Left cardiac atrium (tissue), 4 donors: Measurements from ENCODE around the gene KAT8. TPM values are rescaled to one million over a fixed set of nuclear protein-coding genes. Genes with fewer than 3 reads are reported as not detected.
"Not testable (repeated sequence)": the region's sequence is repeated elsewhere in the genome, so short reads cannot be mapped to it uniquely, and the experiment has no call there.

Experiments used
- ATAC-seq, 2 donors: fragments of 200-7000 bp; cut with Tn5 transposase; one replicate each; pipeline ENCODE4 v1.9.1; 2020; ENCODE audit warnings: mild to moderate bottlenecking in 2 of 2, moderate library complexity in 2 of 2
- DNase-seq: peaks from one replicate; pipeline ENCODE4 v3.0.0-alpha.2; 2020
- intact Hi-C, 2 donors: fragments of 100-400 bp; cut with DNase I; formaldehyde crosslinking; loops; one replicate each; pipeline versions ENCODE4 v1.14.1 to v1.15.1; 2022 to 2023
- total RNA-seq, 2 donors: library from RNA; stranded (reverse); fragmentation: NEBNext Ultra II Directional; extraction: Animal tissue kit (Norgen Biotek cat#: 25700); gene quantifications; one replicate each; pipeline ENCODE4 v1.2.1, GENCODE V29; 2021
- donor health status: DM: no; HTN: yes; CAD: no.
- donor health status: DM: no; HTN: yes; CAD: no; lungs with severe emphysema.
- donor health status: DM: yes; HTN: yes; CAD: no.
- donor health status: Dilated cardiomyopathy.

The KAT8 gene
- total RNA-seq, 2 donors from 2014 or later = 57.3 to 74.1 TPM

DNA sequence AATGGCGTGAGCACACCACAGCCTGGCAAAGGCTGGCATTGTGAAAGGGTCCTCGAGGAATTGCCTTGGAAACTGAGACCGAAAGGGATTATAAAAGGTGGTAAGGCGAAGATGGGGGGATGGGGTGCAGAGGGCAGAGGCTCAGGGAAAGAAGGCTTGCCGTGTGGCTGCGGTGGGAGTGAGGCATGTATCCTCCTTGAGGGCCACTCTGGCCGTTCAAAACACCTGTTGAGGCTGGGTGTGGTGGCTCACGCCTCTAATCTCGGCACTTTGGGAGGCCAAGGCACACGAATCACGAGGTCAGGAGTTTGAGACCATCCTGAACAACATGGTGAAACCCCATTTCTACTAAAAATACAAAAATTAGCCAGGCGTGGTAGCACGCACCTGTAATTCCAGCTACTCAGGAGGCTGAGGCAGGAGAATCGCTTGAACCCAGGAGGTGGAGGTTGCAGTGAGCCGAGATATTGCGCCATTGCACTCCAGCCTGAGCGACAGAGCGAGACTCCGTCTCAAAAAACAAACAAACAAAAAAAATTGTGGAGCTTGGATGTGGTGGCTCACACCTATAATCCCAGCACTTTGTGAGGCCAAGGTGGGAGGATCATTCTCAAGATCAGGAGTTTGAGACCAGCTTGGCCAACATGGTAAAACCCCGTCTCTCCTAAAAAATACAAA is 19.5 kb downstream of the KAT8 start:
- intact Hi-C loops, ATAC-seq: not testable (repeated sequence)

DNA sequence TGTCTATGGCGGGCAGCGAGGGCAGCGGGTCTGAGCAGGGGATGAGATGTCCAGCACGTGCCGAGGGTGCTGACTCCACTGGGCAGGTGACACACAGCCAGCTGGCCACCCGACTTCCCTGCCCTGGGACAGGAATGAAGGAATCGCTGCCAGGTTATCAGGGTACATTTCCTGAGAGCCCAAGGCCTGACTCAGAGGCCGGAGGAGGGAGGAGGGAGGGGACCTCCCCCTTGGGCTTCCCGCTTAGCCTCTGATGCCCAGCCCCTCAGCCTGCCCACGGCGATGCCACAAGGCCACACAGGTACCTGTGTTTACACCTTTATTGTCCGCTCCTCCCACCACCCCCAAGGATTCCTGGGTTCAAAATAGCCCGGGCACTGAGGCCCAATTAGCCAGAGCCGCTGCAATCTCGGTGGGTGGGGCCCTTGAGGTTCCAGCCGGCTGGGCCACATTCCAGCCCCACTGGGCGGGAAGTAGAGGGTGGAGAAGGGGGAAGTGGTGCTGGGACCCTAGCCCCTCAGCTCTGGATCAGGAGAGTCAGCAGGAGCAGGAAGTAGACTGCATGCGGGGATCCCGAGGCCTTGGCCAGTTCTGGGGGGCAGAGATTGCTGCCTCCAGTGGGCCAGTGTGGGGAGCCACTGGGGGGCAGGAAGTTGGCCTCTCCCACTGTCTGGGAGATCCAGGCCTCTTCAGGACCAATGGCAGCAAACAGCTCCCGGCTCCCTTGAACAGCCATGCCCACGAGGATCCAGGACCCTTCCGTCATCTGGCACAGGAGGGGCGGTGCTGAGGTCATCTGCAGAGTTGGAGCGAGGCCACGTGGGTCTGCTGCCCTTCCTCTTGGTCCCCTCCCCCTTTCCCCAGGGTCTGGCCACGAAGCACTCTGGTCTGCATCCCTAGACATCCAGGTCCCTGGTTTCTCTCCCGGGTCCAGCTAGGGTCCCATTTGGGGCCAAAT is 21.4 kb downstream of the KAT8 start:
- peak in 1 of 2 donors; percentile 9 for ATAC-seq
- peak; percentile 68 for DNase-seq
- intact Hi-C loops = no loop called here

More for the DNA sequence above, 19.5 kb downstream of the KAT8 start:
- not testable (repeated sequence) for DNase-seq

DNA sequence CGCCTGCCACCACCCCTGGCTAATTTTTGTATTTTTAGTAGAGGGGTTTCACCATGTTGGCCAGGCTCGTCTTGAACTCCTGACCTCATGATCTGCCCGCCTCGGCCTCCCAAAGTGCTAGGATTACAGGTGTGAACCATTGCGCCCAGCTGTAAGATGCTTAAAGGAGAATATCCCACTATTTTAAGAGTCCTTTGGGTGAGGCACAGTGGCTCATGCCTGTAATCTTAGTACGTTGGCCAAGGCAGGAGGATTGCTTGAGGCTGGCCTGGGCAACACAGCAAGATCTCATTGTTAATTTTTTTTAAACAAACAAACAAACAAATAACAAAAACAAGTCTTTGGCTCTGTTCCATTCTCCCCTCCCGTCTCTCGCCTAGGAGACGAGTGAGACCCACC is 23.6 kb downstream of the KAT8 start:
- intact Hi-C loops = loop anchor here in 1 of 2 donors (5.0 kb wide), 2 partner anchors 34 to 154 kb away; partner anchors contain the start of genes BCKDK and HSD3B7
- not testable (repeated sequence) for DNase-seq

DNA sequence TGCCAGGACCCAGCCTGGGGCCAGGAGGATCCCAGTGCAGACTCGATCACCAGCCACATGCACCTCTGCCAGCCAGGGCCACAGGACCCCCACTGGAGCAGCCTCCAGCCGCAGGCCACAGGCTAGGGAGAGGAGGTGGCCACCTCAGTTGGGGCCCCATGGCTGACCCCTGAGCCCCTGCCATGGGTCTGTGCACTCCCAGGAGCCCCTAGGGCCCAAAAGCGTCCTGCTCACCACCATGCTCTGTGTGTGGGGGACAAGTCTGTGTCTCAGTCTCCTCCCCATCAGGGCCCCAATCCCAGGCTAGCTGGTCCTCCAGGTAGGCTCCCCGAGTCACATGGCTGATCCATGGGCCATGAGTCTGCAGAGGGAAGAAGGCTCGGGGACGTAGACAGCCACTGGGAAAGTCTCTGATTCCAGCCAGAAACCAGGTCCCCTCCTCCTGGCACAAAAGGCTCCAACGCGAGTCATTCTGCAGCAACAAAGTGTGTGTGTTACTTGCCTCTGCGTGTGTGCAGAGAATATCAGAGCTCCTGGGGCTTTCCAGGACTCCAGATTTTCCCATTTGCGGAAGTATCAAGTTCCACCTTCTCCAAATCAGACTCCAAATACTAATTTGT is 24.1 kb downstream of the KAT8 start:
- intact Hi-C loops = loop anchor here in 1 of 2 donors (1.0 to 5.0 kb wide), 3 partner anchors 23 to 154 kb away; partner anchors contain the start of genes BCKDK and HSD3B7
- peak; percentile 1 to 2 for ATAC-seq
- DNase-seq = no peak

More for the DNA sequence above, 23.6 kb downstream of the KAT8 start:
- not testable (repeated sequence) for ATAC-seq

DNA sequence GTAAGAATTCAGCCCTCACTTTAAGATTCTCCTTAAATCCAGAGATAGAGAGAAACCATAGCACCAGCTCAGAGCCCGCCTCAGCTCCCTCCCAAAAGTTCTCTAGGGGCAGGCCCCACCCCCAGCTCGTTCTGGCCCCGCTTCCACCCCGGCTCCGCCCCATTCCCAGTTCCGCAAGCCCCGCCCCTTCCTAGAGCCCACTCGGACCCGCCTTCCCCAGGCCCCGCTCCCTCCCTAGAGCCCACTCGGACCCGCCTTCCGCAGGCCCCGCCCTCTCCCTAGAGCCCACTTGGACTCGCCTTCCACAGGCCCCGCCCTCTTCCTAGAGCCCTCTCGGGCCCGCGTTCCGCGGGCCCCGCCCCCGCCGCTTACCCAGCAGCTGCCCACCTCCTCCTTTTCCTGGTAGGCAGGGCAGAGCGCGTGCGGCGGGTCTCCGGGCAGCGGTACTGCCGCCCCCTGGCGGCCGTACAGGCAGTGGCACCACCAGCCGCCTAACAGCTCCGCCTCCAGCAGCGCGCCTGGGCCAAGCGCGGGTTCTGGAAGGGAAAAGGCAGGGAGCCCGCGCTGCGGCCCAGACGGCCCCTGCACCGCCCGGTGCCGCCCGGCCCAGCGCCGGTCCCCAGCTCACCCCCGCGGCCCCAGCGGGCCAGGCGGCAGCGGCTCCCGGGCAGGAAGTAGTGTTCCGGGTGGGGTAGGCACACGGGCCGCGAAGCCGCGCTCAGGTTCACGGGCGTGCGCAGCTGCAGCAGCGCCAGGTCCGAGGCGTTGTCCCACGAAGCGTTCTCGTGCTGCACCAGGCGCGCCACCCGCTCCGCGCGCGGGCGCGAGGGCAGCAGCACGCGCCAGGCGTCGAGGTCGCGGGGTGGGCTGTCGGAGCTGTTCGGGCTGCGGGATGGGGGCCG is 24.9 kb downstream of the KAT8 start:
- intact Hi-C loops = loop anchor here in 1 of 2 donors (1.0 to 5.0 kb wide), 3 partner anchors 24 to 155 kb away; partner anchors contain the start of genes BCKDK and HSD3B7
- ATAC-seq (peak; percentile 97 to 98), DNase-seq (peak; percentile 99)

DNA sequence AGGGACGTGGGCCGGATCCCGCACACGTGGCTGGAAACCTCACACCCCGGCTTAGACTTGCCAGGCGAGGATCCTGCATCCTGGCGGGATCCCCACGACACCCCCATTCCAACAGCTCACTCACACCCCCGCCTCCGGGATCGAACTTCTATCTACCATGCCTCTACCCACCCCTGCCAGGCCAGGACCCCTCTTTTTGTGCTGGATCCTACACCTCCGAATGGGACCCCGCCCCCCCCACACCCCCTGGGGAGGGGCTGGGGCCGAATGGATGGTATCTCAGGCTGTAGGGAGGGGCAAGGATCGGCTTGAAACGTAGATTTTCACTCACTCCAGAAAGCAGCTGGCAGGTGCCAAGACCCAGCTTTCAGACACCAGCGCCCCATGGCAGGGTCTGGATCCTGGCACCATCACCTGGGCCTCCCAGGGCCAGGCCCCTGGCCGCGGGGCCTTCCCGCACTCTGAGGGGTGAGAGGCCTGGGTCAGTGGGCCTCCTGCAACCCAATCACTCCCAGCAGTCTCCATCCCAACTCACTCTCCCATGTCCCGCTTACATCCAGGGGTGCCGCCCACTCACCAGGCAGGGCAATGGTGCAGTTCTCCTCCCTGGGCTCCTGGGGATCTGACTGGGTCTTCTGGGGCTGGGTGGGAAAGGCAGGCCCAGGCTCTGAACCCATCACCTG is 25.7 kb downstream of the KAT8 start:
- ATAC-seq (no peak), DNase-seq (no peak)
- intact Hi-C loops = loop anchor here in 1 of 2 donors (5.0 kb wide), 2 partner anchors 36 to 156 kb away; partner anchors contain the start of genes BCKDK and HSD3B7

DNA sequence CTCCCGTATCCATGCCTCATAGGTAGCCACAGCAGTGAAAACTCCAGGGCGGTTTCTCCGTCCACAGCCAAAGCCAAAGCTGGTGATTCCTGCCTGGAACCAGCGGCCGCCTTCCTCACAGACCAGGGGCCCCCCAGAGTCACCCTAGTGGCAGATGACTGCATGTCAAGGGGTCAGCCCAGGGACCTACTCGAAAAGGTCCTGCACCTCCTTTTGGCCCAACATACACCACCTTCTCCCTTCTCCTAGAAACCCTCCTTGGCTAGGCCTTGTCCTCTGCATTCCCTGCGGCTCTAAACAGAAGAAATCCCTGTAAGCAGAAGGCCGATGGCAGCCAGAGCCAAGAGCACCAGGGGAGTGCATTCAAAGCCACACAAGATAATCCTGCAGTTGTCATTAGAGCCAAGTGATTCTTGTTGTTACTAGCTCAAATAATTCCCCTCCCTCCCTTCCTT is 26.3 kb downstream of the KAT8 start:
- intact Hi-C loops = loop anchor here in 1 of 2 donors (5.0 kb wide), 2 partner anchors 36 to 156 kb away; partner anchors contain the start of genes BCKDK and HSD3B7
- ATAC-seq = no peak

DNA sequence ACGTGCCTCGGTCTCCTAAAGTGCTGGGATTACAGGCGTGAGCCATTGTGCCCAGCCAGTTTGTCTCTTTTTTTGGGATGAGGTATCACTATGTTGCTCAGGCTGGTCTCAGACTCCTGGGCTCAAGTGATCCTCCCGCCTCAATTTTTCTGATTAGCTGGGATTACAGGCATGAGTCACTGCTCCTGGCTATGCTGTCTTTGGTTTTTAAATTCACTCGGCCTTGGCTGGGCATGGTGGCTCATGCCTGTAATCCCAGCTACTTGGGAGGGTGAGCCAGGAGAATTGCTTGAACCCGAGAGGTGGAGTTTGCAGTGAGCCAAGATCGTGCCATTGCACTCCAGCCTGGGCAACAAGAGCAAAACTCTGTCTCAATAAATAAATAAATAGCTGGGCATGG is 27.0 kb downstream of the KAT8 start:
- DNase-seq, ATAC-seq: not testable (repeated sequence)
- intact Hi-C loops = loop anchor here in 1 of 2 donors (5.0 kb wide), 2 partner anchors 37 to 157 kb away; partner anchors contain the start of genes BCKDK and HSD3B7

More for the DNA sequence above, 26.3 kb downstream of the KAT8 start:
- no peak for DNase-seq

DNA sequence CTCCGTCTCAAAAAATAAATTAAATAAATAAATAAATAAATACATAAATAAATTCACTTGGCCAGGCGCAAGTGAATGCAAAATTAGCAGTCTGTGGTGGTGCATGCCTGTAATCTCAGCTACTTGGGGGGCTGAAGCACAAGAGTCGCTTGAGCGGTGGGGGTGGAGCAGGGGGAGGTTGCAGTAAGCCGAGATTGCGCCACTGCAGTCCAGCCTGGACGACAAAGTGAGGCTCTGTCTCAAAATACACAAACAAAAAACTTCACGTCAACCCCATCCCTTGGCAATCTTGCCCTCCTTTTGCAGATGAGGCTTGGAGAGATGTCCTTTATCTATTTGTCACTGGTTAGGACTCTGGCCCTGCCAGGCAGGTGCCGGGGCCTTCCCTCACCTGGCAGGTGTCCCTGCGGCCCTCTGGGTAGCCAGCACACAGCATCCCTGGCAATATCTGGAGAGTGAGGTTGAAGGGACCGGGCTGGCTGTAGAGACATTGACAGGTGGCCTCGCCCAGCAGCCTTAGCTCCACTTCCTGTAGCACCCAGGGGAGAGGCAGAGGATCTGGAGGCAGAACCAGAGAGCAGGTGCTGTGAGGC is 28.0 kb downstream of the KAT8 start:
- ATAC-seq (no peak), DNase-seq (no peak)
- intact Hi-C loops = no loop called here

DNA sequence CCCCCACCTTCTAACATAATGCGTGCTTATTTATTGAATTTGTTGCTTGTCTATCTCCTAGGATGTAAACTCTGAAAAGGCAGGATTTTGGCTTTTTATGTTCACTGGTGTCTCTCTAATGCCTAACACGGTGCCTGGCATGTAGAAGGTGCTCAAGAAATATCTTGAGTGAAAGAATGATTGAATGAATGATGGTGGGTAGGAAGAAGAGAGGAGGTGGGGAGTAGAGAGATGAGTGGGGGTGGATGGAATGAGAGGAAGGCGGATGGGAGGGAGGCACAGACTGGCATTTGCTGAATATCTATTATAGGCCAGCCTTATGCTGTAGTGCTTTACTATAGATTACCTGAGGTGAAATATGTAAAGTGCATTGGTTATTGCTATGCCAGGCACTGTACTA is 30.1 kb downstream of the KAT8 start:
- intact Hi-C loops = no loop called here
- DNase-seq (no peak), ATAC-seq (no peak)

DNA sequence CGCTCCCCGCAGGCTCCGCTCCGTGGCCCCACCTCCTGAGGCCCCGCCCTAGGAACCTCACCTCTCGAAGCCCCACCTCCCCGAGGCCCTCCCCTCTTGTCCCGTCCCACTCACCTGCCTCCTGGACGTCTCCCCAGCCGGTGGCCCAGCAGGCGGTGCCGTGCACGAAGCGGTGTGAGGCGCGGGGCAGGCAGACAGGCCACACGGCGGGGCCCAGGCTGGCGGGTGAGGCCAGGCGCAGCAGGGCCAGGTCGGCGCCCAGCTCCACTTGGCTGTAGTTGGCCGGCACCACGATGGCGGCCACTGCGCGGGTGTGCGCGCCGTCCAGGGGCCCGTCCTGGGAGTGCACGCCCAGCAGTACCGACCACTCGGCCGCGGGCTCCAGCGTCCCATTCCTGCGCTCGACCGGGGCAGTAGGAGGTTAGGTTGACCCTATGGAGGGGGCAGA is 30.8 kb downstream of the KAT8 start:
- intact Hi-C loops = no loop called here
- ATAC-seq (peak; percentile 9 to 48), DNase-seq (no peak)

DNA sequence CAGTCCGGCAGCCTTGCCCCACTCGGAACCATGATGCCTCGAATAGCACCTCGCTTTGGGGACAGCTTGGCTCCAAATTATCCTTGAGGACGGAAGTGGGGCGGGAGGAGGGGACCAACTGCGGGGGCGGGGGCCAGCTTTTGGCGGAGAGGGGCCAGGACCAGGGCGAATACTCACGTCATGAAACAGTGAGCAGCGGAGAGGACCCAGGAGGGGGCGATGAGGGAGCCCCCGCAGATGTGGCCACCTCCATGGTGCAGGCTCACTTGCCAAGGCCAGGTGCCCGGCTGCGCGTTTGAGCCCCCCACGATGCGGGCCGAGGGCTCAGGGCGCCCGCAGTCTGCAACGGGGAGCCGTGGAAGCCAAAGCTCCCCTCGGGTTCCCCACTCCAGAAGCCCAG is 31.4 kb downstream of the KAT8 start:
- DNase-seq = no peak
- no peak for ATAC-seq
- intact Hi-C loops = no loop called here

DNA sequence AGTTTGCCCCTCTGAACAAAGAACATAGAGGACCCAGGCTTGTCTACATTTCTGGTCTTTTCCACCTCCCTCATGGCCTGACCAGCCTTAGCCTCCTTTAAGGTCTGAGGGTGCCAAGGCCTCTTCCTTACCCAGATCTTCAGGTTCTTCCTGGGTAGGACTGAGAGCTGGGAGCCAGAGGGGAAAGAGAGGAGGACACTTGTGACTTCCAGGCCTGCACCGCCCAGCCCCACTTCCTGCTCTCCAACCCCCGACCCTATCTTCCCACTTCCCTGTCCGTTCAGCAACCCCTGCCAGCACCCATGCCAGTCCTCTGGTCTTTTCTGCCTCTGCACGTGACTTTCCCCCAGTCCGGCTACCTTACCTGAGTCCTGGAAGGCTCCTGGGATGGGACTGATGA is 31.9 kb downstream of the KAT8 start:
- ATAC-seq (peak in 1 of 2 donors; percentile 33), DNase-seq (no peak)
- intact Hi-C loops = no loop called here

DNA sequence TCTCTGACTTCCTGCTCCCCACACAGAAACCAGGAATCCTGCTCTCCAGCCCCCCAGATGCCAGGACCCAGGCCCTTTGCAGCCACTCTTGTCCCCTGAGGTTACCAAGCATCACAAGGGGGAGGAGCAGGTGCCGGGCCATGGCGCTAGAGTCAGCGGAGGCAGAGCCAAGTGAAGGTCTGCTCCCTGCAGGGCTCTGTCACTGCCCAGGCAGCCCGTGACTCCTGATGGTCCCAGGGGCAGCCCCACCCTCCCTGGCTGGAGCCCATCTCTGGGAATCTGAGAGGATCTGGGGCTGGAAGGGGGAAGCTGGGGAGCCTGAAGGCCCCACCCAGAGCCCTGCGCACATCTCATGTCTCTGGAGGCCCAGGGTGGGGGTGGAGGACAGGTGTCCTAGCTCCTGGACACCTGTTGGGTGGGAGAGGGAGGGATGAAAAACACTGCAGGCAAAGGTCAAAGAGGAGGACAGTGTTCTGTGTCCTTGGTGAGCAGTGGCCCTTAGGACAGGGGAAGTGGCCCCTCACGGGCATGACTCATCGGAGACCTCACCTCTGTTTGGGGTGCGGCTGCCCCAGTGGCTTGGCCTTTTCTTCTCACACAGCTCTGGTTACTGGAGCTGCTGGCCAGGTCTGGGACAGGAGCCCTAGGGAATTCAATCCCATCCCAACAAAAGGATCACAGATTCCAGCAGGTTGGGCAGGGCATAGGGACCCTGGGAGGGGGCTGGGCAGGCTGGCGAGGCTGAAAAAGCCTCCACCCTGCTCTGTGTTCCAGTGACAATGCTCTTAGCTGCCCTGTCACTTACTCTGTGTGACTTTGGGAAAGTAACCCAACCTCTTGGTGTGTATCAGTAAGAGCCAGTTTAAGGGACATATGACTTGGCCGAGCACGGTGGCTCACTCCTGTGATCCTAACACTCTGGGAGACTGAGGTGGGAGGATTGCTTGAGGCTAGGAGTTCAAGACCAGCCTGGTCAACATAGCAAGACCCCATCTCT is 32.7 kb downstream of the KAT8 start, which contains the start of gene PRSS36:
Gene PRSS36 (minus strand): TSS at position 173 of the 997 bp plus-strand sequence. CDS start 31 bp downstream, at position 142.
- intact Hi-C loops = no loop called here
- DNase-seq (no peak), ATAC-seq (peak in 1 of 2 donors; percentile 45)

DNA sequence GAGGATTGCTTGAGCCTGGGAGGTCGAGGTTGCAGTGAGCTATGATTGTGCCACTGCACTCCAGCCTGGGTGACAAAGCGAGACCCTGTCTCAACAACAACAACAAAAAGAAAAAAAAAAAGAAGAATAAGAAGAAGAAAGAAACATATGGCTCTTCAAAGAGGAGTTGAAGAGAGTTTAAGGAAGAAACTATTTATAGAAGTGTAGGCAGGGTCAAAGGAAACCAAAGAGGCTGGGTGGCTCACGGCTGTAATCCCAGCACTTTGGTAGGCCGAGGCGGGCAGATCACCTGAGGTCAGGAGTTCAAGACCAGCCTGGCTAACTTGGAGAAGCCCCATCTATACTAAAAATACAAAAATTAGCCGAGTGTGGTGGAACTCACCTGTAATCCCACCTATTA is 33.5 kb downstream of the KAT8 start:
- intact Hi-C loops, DNase-seq, ATAC-seq: not testable (repeated sequence)
